ENCODE results near the gene GLT1D1.
"Not testable (repeated sequence)": the region's sequence is repeated elsewhere in the genome, so short reads cannot be mapped to it uniquely, and the experiment has no call there.

The GLT1D1 gene

GRCh38 chr12:128820723-128821432, 32.4 kb upstream of the GLT1D1 start:
- no peak for DNase-seq

- DNase-seq = no peak
Measured at GRCh38 chr12:128823216-128823915, 29.9 kb upstream of the GLT1D1 start.

GRCh38 chr12:128823916-128824839, 29.1 kb upstream of the GLT1D1 start, which contains the start of gene SLC15A4:
TSS of gene SLC15A4 (minus strand) at chr12:128823958. CDS start at chr12:128823943, 15 bp downstream.
- DNase-seq = peak; percentile 84

- peak; percentile 6 for DNase-seq
Measured at GRCh38 chr12:128825835-128826234, 27.4 kb upstream of the GLT1D1 start.

GRCh38 chr12:128827724-128828123, 25.6 kb upstream of the GLT1D1 start:
- DNase-seq = no peak

GRCh38 chr12:128829861-128830504, 23.3 kb upstream of the GLT1D1 start:
- no peak for DNase-seq

- DNase-seq = no peak
Measured at GRCh38 chr12:128830505-128830893, 22.8 kb upstream of the GLT1D1 start.

GRCh38 chr12:128833418-128833817, 19.9 kb upstream of the GLT1D1 start:
- DNase-seq = no peak

GRCh38 chr12:128839885-128840284, 13.4 kb upstream of the GLT1D1 start:
- DNase-seq = not testable (repeated sequence)

- no peak for DNase-seq
Measured at GRCh38 chr12:128840862-128841468, 12.3 kb upstream of the GLT1D1 start.

- no peak for DNase-seq
Measured at GRCh38 chr12:128842579-128842978, 10.7 kb upstream of the GLT1D1 start.

- no peak for DNase-seq
Measured at GRCh38 chr12:128843538-128843937, 9.7 kb upstream of the GLT1D1 start.

- DNase-seq = no peak
Measured at GRCh38 chr12:128844031-128844635, 9.1 kb upstream of the GLT1D1 start.

GRCh38 chr12:128846671-128847070, 6.6 kb upstream of the GLT1D1 start:
- not testable (repeated sequence) for DNase-seq

- no peak for DNase-seq
Measured at GRCh38 chr12:128848371-128848770, 4.9 kb upstream of the GLT1D1 start.

GRCh38 chr12:128849806-128850205, 3.5 kb upstream of the GLT1D1 start:
- DNase-seq = not testable (repeated sequence)

- no peak for DNase-seq
Measured at GRCh38 chr12:128850400-128850799, 2.9 kb upstream of the GLT1D1 start.

GRCh38 chr12:128851429-128851828, 1.8 kb upstream of the GLT1D1 start:
- not testable (repeated sequence) for DNase-seq

GRCh38 chr12:128852026-128852698, 1.1 kb upstream of the GLT1D1 start:
- no peak for DNase-seq

GRCh38 chr12:128853600-128854197, 421 bp downstream of the GLT1D1 start:
- DNase-seq = no peak

Measured in NCI-H446 treated with DMSO at 0.1 percent for 48 hours (cell line).